Measurements from ENCODE around the gene UEVLD.

Gene UEVLD

GRCh38 chr11:18495271-18495670 is 93.3 kb downstream of the UEVLD start:
- no peak for FAIRE-seq

GRCh38 chr11:18493310-18493709 is 95.2 kb downstream of the UEVLD start:
- FAIRE-seq, result no peak

- no peak for FAIRE-seq
Measured at GRCh38 chr11:18492888-18493287, 95.6 kb downstream of the UEVLD start.

- FAIRE-seq, result no peak
Measured at GRCh38 chr11:18491924-18492323, 96.6 kb downstream of the UEVLD start.

GRCh38 chr11:18490736-18491485 is 97.6 kb downstream of the UEVLD start:
- FAIRE-seq, result no peak

- FAIRE-seq, result no peak
Measured at GRCh38 chr11:18490319-18490718, 98.2 kb downstream of the UEVLD start.

- no peak for FAIRE-seq
Measured at GRCh38 chr11:18485913-18486528, 102.5 kb downstream of the UEVLD start.
